NCI-H1417 treated with DMSO at 0.1 percent for 48 hours (cell line): ENCODE results near the gene VCL.

Source experiments
- DNase-seq: peaks from one replicate; lab custom pipeline; 2025; lab: John Stamatoyannopoulos, UW

Gene VCL

GRCh38 chr10:74151879-74152722 is 154.2 kb downstream of the VCL start:
- no peak for DNase-seq

- no peak for DNase-seq
Measured at GRCh38 chr10:74153123-74153522, 155.2 kb downstream of the VCL start.

GRCh38 chr10:74153676-74154075 is 155.8 kb downstream of the VCL start:
- DNase-seq, result no peak

GRCh38 chr10:74156919-74157289 is 159.0 kb downstream of the VCL start:
- DNase-seq, result no peak

GRCh38 chr10:74160013-74160412 is 162.1 kb downstream of the VCL start:
- DNase-seq, result no peak

GRCh38 chr10:74163319-74164068 is 165.6 kb downstream of the VCL start:
- DNase-seq, result no peak

GRCh38 chr10:74164716-74165529 is 167.0 kb downstream of the VCL start:
- DNase-seq, result no peak

- no peak for DNase-seq
Measured at GRCh38 chr10:74165530-74165901, 167.6 kb downstream of the VCL start.

GRCh38 chr10:74167443-74167842 is 169.5 kb downstream of the VCL start:
- no peak for DNase-seq
